Measurements from ENCODE around the gene CTRB1.

CTRB1 gene

DNA sequence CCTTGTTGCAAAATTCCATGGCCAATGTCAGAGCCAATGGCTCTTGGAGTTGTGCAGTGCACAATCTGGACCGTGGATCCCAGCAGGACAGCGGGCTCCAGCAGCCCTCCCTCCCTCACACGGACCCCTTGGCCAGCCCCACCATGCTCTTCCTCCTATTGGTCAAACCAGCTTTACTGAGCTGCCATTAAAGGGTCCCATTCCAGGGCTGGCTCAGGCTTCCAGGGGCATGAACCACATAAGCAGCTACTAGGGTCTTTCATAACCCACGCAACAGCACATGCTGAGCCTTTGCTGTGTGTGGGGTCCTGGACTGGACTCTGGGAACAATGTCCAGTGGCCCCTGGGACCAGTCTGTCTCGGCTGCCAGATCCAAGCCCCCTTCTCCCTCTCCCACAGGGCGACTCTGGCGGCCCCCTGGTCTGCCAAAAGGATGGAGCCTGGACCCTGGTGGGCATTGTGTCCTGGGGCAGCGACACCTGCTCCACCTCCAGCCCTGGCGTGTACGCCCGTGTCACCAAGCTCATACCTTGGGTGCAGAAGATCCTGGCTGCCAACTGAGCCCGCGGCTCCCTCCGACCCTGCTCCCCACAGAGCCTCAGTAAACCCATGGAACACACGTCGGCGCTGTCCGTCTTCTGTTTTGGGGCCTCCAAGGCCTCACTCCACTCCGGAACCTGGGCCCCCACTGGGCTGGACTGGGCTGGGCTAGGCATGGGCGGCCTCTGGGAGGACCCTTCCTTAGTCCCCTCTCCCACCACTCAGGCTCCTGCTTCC, 5.7 kb downstream of the CTRB1 start:
- TF ChIP-seq, protein P1, sequence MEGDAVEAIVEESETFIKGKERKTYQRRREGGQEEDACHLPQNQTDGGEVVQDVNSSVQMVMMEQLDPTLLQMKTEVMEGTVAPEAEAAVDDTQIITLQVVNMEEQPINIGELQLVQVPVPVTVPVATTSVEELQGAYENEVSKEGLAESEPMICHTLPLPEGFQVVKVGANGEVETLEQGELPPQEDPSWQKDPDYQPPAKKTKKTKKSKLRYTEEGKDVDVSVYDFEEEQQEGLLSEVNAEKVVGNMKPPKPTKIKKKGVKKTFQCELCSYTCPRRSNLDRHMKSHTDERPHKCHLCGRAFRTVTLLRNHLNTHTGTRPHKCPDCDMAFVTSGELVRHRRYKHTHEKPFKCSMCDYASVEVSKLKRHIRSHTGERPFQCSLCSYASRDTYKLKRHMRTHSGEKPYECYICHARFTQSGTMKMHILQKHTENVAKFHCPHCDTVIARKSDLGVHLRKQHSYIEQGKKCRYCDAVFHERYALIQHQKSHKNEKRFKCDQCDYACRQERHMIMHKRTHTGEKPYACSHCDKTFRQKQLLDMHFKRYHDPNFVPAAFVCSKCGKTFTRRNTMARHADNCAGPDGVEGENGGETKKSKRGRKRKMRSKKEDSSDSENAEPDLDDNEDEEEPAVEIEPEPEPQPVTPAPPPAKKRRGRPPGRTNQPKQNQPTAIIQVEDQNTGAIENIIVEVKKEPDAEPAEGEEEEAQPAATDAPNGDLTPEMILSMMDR (IDR thresholded peaks at IDR 0.05), result no peak
- H3K4me3 ChIP-seq, result no peak overlapping the region
- no peak for DNase-seq (ENCODE audit: low spot score)
- H3K27ac ChIP-seq, result no peak overlapping the region

DNA sequence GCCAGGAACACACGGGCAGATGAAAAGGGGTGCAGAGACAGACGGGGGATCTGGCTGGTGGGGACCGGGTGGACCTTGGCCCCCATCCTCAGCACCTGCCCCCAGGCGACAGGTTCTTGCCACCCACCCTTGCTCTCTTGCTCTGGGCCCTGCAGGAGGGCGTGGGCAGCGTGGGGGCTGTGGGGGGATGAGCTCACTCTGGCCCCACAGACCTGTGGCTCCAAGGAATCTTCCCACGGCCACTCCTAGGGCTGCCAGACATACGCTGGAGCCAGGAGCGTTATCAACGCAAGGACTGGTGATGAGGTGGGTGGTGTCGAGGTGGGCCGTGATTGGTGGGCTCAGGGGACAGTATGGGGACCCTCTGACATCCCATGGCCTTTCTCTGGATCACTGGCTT, 6.3 kb downstream of the CTRB1 start:
- H3K4me3 ChIP-seq, result no peak overlapping the region
- DNase-seq (ENCODE audit: low spot score), result no peak
- TF ChIP-seq, protein P1 (IDR thresholded peaks at IDR 0.05), result no peak
- H3K27ac ChIP-seq, result no peak overlapping the region

DNA sequence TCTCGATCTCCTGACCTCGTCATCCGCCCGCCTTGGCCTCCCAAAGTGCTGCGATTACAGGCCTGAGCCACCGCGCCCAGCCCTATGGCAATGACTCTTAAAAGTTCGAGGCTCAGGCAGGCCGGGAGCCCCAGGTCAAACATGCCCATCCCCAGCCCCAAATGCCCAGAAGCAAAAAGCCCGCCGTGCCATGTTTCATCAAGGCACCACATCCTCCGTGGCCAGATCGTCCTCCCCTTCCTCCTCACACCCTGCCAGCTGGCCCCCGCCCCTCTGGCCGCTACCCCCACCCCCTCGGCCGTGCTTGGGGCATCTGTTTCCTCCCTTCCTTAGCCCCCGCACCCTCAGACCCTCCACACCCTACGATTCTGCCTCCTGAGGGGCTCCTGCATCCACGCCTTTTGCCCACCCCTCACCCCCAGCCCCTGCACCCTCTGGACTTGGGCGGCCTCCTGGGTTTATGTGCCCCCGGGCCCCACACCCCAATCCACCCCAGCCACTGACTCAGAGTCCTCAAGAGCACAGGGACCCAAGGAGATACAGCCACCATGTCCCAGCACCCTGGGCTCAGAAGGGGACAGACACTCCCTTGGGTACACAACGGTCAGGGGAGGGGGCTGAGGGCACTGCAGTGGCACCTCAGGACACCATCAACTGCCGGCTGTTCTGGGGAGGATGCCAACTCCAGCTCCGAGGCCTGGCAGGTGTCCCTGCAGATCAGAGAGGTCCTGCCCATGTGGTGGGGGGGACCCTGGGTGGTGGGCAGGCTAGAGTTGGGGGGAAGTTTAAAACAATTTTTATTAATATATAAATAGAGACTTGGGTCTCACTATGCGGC, 7.1 kb downstream of the CTRB1 start:
- TF ChIP-seq, protein P1 (IDR thresholded peaks at IDR 0.05), result no peak
- no peak overlapping the region for H3K4me3 ChIP-seq
- H3K27ac ChIP-seq, result no peak overlapping the region
- no peak for DNase-seq (ENCODE audit: low spot score)

DNA sequence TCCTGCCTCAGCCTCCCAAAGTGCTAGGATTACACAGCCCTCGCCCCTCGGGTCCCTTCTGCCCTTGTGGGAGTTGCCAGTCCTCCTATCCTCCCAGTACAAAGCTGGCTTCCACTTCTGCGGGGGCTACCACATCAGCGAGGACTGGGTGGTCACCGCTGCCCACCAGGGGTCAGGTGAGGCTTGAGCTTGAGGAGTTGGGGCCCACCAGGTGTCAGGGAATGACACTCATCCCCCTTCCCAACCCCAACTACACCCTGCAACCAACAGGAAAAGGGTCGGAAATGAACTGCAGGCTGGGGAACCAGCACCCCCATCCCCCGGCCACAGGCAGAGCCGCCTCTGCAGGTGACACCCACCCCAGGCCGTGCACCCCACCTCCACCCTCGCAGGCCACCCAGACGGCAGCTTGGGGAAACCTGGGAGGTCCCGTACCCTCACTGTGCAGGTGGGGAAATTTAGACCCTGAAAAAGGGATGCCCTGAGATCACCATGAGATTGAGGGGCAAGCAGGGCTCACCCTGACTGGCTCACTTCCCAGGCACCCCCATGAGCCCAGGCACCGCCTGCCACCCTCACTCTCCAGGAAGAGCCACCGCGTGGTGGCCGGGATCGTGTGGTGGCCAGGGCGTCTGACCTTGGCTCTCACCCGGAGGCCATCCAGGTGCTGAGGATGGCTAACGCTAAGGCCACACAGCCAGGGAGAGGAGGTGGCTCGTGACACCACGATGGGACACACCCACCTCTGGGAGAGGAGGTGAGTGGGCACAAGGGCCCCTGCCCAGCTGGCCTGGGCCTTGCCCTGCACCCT, 8.0 kb downstream of the CTRB1 start:
- H3K4me3 ChIP-seq, result no peak overlapping the region
- no peak overlapping the region for H3K27ac ChIP-seq
- TF ChIP-seq, protein P1 (IDR thresholded peaks at IDR 0.05), result no peak
- no peak for DNase-seq (ENCODE audit: low spot score)

DNA sequence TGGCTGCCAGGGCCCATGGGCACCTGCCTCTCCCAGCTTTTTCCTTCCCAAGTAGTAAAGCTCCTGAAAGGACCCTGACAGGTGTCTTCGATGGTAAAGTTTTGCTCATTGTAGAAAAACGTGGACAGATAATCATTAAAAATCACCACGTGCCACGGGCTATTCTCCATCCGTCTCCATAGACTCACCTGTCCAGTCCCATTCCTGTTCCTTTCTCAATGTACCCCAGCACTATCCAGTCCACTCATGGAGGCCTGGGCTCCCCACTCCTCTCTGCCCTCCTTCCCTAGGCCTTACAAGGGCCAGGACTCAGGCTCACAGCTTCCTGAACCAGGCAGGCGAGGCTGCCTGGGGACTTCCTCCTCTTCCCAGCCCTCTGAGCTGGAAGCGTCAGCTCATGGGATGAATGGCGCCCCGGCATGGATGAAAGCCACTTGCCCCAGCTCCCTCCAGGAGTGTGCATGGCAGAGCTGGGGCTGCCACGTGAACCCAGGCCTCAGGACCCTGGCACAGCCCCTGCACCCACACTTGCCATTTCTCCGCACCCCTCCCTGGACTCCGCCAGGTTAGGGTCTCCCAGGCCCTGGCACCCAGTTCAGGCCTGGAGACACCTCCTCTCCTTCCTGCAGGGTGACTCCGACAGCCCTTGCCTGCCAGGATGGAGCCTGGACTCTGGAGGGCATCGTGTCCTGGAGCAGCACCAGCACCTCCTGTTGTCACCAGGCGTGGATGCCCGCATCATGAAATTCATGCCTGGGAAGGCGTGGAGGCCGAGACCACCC, 8.8 kb downstream of the CTRB1 start:
- TF ChIP-seq, protein P1 (IDR thresholded peaks at IDR 0.05), result no peak
- no peak for DNase-seq (ENCODE audit: low spot score)
- Histone ChIP-seq H3K27ac (no peak overlapping the region), H3K4me3 (no peak overlapping the region)

All from coronary artery (tissue), 2 donors.